Activated naive CD8-positive, alpha-beta T cell treated with anti-CD3 and anti-CD28 coated beads, Interleukin-2, amount 50 U/mL, for 24 hours (primary cell): ENCODE results near the gene PNMA3.
"Not testable (repeated sequence)": the region's sequence is repeated elsewhere in the genome, so short reads cannot be mapped to it uniquely, and the experiment has no call there.

Experiments used
- ATAC-seq: fragments of 150-1000 bp; cut with Tn5 transposase; one replicate; pipeline ENCODE4 v1.10.0; 2021
- DNase-seq: peaks from one replicate; pipeline ENCODE4 v3.0.0; 2021
- H3K27ac Mint-ChIP-seq: one replicate; pipeline ENCODE4 v1.8.0; 2021; ENCODE audit warnings: mild to moderate bottlenecking, mixed read lengths
- H3K27me3 Mint-ChIP-seq: one replicate; pipeline ENCODE4 v1.8.0; 2021; ENCODE audit warnings: mixed read lengths
- H3K36me3 Mint-ChIP-seq: one replicate; pipeline ENCODE4 v1.8.0; 2021; ENCODE audit warnings: low read depth, mixed read lengths
- H3K4me1 Mint-ChIP-seq: one replicate; pipeline ENCODE4 v1.8.0; 2021; ENCODE audit warnings: mixed read lengths
- H3K4me3 Mint-ChIP-seq: one replicate; pipeline ENCODE4 v1.8.0; 2021; ENCODE audit warnings: mild to moderate bottlenecking, moderate library complexity, mixed read lengths
- H3K9me3 Mint-ChIP-seq: one replicate; pipeline ENCODE4 v1.8.0; 2021; ENCODE audit warnings: mixed read lengths

The PNMA3 gene

GRCh38 chrX:153061732-153062131 lies 5.5 kb downstream of the PNMA3 start:
- Mint-ChIP-seq H3K4me1 (no peaks in the 10 kb centered on the region), H3K9me3 (no peaks in the 10 kb centered on the region), H3K36me3 (no peaks in the 10 kb centered on the region), H3K27ac (no peak overlapping the region), H3K4me3 (no peak overlapping the region), H3K27me3 (no peaks in the 10 kb centered on the region)
- ATAC-seq: peak; percentile 54
- no peak for DNase-seq

GRCh38 chrX:153063315-153063714 lies 7.0 kb downstream of the PNMA3 start:
- ATAC-seq (no peak), DNase-seq (no peak)
- H3K4me3 Mint-ChIP-seq: no peak overlapping the region
- no peak overlapping the region for H3K27ac Mint-ChIP-seq
- no peaks in the 10 kb centered on the region for H3K9me3 Mint-ChIP-seq
- H3K36me3 Mint-ChIP-seq: no peaks in the 10 kb centered on the region
- H3K4me1 Mint-ChIP-seq: no peaks in the 10 kb centered on the region
- no peaks in the 10 kb centered on the region for H3K27me3 Mint-ChIP-seq

GRCh38 chrX:153064061-153064460 lies 7.8 kb downstream of the PNMA3 start:
- Mint-ChIP-seq H3K4me3 (no peak overlapping the region), H3K4me1 (no peaks in the 10 kb centered on the region), H3K27ac (no peak overlapping the region), H3K27me3 (no peaks in the 10 kb centered on the region), H3K9me3 (no peaks in the 10 kb centered on the region), H3K36me3 (no peaks in the 10 kb centered on the region)
- ATAC-seq (no peak), DNase-seq (no peak)

GRCh38 chrX:153065389-153065788 lies 9.1 kb downstream of the PNMA3 start:
- Mint-ChIP-seq H3K4me1 (no peaks in the 10 kb centered on the region), H3K27ac (no peak overlapping the region), H3K4me3 (no peak overlapping the region), H3K36me3 (no peaks in the 10 kb centered on the region), H3K9me3 (no peaks in the 10 kb centered on the region), H3K27me3 (no peaks in the 10 kb centered on the region)
- no peak for DNase-seq
- ATAC-seq: no peak

GRCh38 chrX:153066402-153066801 lies 10.1 kb downstream of the PNMA3 start:
- not testable (repeated sequence) for H3K36me3 Mint-ChIP-seq, H3K9me3 Mint-ChIP-seq, DNase-seq, H3K27me3 Mint-ChIP-seq, H3K4me1 Mint-ChIP-seq, H3K4me3 Mint-ChIP-seq, ATAC-seq, H3K27ac Mint-ChIP-seq

GRCh38 chrX:153071909-153072583 lies 15.8 kb downstream of the PNMA3 start, which contains the start of gene PNMA6A:
TSS of gene PNMA6A (plus strand) at chrX:153072454. CDS start at chrX:153073063, 609 bp downstream.
- not testable (repeated sequence) for H3K27me3 Mint-ChIP-seq, DNase-seq, H3K4me3 Mint-ChIP-seq, H3K27ac Mint-ChIP-seq, H3K4me1 Mint-ChIP-seq, H3K36me3 Mint-ChIP-seq, H3K9me3 Mint-ChIP-seq
- ATAC-seq: peak; percentile 74

- H3K4me3 Mint-ChIP-seq, ATAC-seq, H3K27me3 Mint-ChIP-seq, H3K4me1 Mint-ChIP-seq, DNase-seq, H3K27ac Mint-ChIP-seq, H3K36me3 Mint-ChIP-seq, H3K9me3 Mint-ChIP-seq: not testable (repeated sequence)
Measured at GRCh38 chrX:153073331-153073730, 17.1 kb downstream of the PNMA3 start.

- H3K27me3 Mint-ChIP-seq: no peaks in the 10 kb centered on the region
- H3K27ac Mint-ChIP-seq: no peak overlapping the region
- DNase-seq (no peak), ATAC-seq (no peak)
- H3K4me1 Mint-ChIP-seq: no peaks in the 10 kb centered on the region
- no peaks in the 10 kb centered on the region for H3K36me3 Mint-ChIP-seq
- no peaks in the 10 kb centered on the region for H3K9me3 Mint-ChIP-seq
- no peak overlapping the region for H3K4me3 Mint-ChIP-seq
Measured at GRCh38 chrX:153074262-153074899, 18.1 kb downstream of the PNMA3 start.

GRCh38 chrX:153074935-153075334 lies 18.7 kb downstream of the PNMA3 start:
- ATAC-seq (no peak), DNase-seq (no peak)
- no peaks in the 10 kb centered on the region for H3K27me3 Mint-ChIP-seq
- no peaks in the 10 kb centered on the region for H3K36me3 Mint-ChIP-seq
- no peaks in the 10 kb centered on the region for H3K9me3 Mint-ChIP-seq
- no peak overlapping the region for H3K27ac Mint-ChIP-seq
- no peaks in the 10 kb centered on the region for H3K4me1 Mint-ChIP-seq
- H3K4me3 Mint-ChIP-seq: no peak overlapping the region

GRCh38 chrX:153075366-153075765 lies 19.1 kb downstream of the PNMA3 start:
- H3K4me3 Mint-ChIP-seq: no peak overlapping the region
- H3K27me3 Mint-ChIP-seq: no peaks in the 10 kb centered on the region
- H3K27ac Mint-ChIP-seq: no peak overlapping the region

GRCh38 chrX:153077437-153078135 lies 21.3 kb downstream of the PNMA3 start:
- not testable (repeated sequence) for H3K4me3 Mint-ChIP-seq, H3K4me1 Mint-ChIP-seq, H3K36me3 Mint-ChIP-seq, H3K9me3 Mint-ChIP-seq, DNase-seq, H3K27ac Mint-ChIP-seq, H3K27me3 Mint-ChIP-seq
- ATAC-seq: peak; percentile 70

More at GRCh38 chrX:153075366-153075765, 19.1 kb downstream of the PNMA3 start:
- ATAC-seq (no peak), DNase-seq (no peak)
- Mint-ChIP-seq H3K36me3 (no peaks in the 10 kb centered on the region), H3K4me1 (no peaks in the 10 kb centered on the region), H3K9me3 (no peaks in the 10 kb centered on the region)

- H3K27me3 Mint-ChIP-seq, H3K27ac Mint-ChIP-seq, H3K9me3 Mint-ChIP-seq, H3K4me1 Mint-ChIP-seq, H3K36me3 Mint-ChIP-seq, ATAC-seq, H3K4me3 Mint-ChIP-seq, DNase-seq: not testable (repeated sequence)
Measured at GRCh38 chrX:153083238-153083923, 27.1 kb downstream of the PNMA3 start.

- no peak for ATAC-seq
- H3K27ac Mint-ChIP-seq: no peak overlapping the region
- no peak for DNase-seq
Measured at GRCh38 chrX:153102418-153102817, 46.1 kb downstream of the PNMA3 start.

GRCh38 chrX:153104959-153105358 lies 48.7 kb downstream of the PNMA3 start:
- H3K36me3 Mint-ChIP-seq, H3K4me1 Mint-ChIP-seq, H3K27me3 Mint-ChIP-seq, ATAC-seq, H3K27ac Mint-ChIP-seq, H3K4me3 Mint-ChIP-seq, DNase-seq: not testable (repeated sequence)
- peaks cover 29% of the 10 kb centered on the region for H3K9me3 Mint-ChIP-seq

More at GRCh38 chrX:153102418-153102817, 46.1 kb downstream of the PNMA3 start:
- H3K27me3 Mint-ChIP-seq: no peaks in the 10 kb centered on the region
- peaks cover 30% of the 10 kb centered on the region for H3K9me3 Mint-ChIP-seq
- H3K4me3 Mint-ChIP-seq: no peak overlapping the region
- H3K4me1 Mint-ChIP-seq: peaks cover 7% of the 10 kb centered on the region
- no peaks in the 10 kb centered on the region for H3K36me3 Mint-ChIP-seq
